Germinal center (tissue), 1 donor: ENCODE measurements around the gene HINT1.
"Not testable (repeated sequence)": the region's sequence is repeated elsewhere in the genome, so short reads cannot be mapped to it uniquely, and the experiment has no call there.

Source experiments
- DNase-seq: peaks from one replicate; pipeline ENCODE4 v3.0.0; 2012; ENCODE audit warnings: mixed read lengths, low spot score

HINT1 gene

DNA sequence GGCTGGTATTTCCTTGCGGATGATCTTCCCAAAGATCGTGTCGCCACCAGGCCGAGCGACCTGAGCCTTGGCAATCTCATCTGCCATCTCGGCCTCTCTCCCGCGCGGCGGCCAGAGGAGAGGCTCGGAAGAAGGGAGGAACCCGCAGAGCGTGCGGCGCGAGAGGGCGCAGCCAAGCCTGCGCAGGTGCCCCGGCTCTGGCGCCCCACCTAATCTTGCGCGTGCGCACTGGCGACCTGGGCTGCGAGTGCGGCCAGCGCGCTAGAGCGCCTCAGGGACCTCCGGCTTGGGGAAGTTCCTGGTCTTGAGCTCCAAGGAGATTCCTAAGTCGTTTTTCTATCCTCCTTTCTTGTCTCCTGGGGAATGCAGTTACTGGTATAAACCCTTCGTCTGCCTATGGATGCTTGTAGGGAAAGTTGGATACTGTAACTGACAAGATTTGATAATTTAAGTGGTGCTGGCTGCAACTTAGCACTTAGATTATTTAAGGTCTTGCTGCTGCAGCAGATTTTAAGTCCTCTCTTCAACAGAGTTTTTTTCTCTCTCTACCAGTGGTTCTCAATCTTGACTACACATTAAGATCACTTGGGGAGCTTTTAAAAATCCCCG, at the start of gene HINT1:
TSS of gene HINT1 (minus strand) at position 138 of the 609 bp plus-strand sequence. CDS start at position 87, 51 bp downstream.
- peak; percentile 97 for DNase-seq

- DNase-seq, result no peak
These were observed 49.7 kb upstream of the HINT1 start for GRCh38 chr5:131214609-131215227.

GRCh38 chr5:131212471-131213021, 47.5 kb upstream of the HINT1 start:
- peak; percentile 36 for DNase-seq

DNA sequence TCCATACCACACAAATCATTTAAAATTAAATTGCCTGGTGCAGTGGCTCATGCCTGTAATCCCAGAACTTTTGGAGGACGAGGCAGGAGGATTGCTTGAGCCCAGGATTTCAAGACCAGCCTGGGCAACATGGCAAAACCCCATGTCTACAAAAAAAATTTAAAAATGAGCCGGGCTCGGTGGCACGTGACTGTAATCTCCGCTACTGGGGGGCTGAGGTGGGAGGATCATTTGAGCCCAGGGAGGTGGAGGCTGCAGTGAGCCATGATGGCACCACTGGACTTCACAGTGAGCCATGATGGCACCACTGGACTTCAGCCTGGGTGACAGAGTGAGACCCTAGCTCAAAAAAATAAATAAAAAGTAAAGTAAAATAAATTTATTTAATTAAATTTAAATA, 46.6 kb upstream of the HINT1 start:
- no peak for DNase-seq

GRCh38 chr5:131210151-131210510, 45.1 kb upstream of the HINT1 start:
- DNase-seq, result no peak

GRCh38 chr5:131209506-131210150, 44.6 kb upstream of the HINT1 start:
- DNase-seq, result peak; percentile 75

DNA sequence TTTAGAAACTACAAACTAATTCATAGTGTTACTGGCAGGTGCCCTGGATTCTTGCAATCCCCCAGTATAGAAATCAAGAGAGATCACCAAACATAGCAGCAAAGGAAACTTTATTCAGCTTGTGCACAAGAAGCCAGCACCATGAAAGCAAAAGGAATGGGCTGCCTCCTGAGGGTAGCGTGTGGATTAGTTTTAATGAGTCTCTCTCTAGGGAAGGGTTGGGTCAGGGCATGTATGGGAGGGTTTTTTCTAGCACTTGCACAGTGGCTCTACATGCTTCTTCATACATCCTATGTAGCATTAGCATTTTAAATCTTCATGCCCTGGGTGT, 44.1 kb upstream of the HINT1 start:
- no peak for DNase-seq

GRCh38 chr5:131206772-131207171, 41.7 kb upstream of the HINT1 start:
- no peak for DNase-seq

GRCh38 chr5:131206061-131206460, 41.0 kb upstream of the HINT1 start:
- no peak for DNase-seq

DNA sequence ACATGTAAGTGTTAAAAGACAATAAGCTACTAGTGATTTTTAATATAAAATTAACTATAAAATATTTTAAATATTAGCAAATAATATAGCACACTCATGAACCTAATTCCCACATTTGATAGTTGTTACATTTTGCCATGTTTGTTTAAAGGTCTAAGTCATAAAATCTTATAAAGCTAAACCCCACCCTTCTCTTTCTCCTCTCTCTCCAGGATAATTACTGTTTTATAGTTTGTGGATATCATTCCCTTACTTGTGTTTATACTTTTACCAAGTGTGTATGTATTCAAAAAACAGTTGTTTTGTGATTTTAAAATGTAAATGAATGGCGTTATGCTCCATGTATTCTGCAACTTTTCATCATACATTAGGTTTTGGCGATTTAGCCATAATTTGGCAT, 39.9 kb upstream of the HINT1 start:
- no peak for DNase-seq

DNA sequence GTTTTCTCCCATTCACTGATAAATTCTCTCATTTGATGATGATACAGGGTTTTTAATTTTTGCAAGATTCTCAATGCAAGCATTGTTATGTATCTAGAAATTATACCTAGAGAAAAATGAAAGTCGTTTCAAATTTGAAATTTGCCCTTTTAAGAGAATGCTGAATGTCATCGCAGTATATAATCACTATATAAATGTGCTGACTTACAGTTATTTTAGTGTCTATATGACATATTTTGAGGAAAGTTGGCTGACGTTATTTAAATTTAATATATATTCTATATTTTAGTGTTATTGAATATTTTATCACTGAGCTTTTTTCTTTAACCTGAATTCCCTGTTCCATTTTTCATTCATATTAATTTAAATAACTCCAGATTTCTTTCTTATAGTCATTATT, 35.5 kb upstream of the HINT1 start:
- no peak for DNase-seq

- DNase-seq, result no peak
These were observed 33.6 kb upstream of the HINT1 start for GRCh38 chr5:131198625-131199024.

GRCh38 chr5:131196331-131196730, 31.3 kb upstream of the HINT1 start:
- DNase-seq, result no peak

DNA sequence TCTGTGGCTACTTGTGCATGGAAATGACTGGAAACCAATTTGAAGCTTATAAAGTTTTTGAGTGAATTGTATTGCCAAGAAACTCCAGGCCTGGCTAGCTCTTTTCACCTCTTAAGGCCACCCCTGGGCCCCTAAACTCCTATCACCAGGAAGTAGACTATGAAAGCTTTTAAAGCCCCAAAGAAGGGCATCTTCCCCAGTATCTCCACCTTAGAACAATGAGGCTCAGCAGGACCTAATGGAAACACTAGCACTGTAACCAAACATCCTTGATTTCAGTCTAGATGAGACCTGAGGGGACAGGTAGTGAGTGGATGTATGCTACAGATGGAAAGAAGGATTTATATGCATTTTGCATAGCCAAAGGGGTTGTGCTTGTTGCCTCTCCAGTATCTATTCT, 30.6 kb upstream of the HINT1 start:
- no peak for DNase-seq

GRCh38 chr5:131194725-131195124, 29.7 kb upstream of the HINT1 start:
- no peak for DNase-seq

DNA sequence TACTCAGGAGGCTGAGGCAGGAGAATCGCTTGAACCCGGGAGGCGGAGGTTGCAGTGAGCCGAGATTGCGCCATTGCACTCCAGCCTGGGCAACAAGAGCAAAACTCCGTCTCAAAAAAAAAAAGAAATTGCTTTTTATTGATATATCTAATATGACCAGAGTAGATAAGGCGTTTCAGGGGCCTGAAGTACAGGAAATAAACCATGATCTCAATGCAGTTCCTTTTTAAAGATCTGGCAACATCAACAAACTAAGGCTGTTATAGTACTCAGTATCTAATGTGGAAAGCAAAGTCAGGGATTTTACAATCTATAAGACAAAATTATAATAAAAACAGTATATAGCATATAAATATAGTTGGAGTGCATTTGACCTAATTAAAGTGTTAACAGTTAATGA, 28.8 kb upstream of the HINT1 start:
- DNase-seq, result not testable (repeated sequence)

DNA sequence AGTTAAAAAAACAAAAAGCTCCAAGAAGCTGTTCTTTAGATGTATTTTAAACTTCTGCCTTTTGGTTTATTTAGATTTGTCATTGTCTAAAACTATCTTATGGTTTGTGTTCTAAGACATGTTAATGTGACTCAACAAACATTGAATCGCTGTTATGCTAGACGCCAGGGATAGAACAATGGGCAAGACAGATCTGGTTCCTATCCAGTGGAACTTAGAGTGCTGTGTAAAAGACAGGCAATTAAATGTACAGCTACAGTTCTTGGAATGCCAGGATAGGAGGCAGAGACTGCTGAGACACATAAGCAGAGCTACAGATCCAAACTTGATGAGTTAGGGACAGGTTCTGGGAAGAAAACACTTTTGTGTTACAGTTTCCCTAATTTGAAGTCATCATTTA, 28.1 kb upstream of the HINT1 start:
- DNase-seq, result no peak

DNA sequence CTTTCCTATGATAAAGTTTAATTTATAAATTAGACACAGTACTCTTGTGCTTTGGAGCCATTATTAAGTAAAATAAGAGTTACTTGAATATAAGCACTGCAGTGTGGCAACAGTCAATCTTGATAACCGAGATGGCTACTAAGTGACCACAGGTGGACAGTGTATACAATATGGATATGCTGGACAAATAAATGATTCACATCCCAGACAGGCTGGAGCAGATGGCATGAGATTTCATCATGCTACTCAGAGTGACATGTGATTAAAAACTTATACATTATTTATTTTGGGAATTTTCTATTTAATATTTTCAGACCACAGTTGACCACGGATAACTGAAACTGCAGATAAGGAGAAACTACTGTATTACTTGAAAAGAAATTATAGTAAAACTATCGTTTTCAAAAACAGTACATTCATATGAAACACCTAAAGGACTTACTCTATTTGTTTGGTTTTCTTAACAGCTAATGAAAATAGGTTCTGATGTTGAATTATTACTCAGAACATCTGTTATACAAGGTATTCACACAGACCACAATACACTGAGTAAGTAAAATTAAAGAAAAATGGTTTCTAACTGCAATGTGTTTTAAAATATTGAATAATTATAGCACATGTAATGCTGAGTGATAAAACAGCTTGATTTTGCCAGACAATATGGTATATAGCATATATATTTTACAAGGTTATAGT, 21.7 kb upstream of the HINT1 start:
- no peak for DNase-seq

- DNase-seq, result no peak
These were observed 20.6 kb upstream of the HINT1 start for GRCh38 chr5:131185523-131186104.

- no peak for DNase-seq
These were observed 17.8 kb upstream of the HINT1 start for GRCh38 chr5:131182839-131183238.

DNA sequence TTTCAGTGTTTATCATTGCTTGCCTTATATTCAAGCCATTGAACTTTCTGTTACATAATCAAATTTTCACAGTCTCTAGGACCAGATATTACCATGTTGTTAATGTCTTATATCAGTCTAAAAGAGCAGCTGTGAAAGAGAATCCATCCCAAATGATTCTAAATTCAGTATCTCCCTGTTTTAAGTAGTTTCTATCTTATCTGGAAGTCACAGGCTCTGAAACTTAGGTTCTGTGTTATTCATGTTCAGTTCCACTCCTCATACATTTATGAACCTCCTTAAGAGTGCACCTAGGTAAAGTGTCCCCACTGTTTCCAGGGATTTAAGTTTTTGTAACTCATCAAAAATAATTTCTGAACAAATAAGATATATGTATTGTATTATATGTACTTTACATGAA, 15.4 kb upstream of the HINT1 start:
- no peak for DNase-seq

DNA sequence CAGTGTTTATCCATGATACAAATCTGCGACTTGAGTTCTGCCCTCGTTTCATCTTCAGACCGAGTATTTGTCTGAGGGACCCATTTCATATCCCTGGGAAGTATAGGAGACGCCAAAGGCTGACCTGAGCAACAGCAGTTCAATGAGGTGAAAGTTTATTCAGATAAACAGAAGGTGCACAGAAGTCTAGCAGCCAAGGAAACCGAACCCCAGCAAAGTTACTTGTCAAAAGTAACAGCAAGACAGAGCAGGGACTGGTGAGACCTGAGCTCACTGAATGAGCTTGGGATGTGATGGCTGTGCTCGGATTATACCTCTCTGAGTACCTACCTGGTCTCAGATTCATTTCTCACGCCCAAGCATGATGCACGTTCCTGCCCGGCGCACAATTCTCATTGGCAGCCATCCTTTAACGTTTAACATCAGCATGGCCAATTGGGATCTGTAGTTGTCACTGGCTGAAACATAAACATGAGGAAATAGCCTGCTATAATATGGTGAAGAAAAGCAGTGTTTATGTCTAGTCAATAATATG, 6.3 kb upstream of the HINT1 start:
- no peak for DNase-seq
